ENCODE measurements around the gene CXXC5. TPM values are rescaled to one million over a fixed set of nuclear protein-coding genes. Genes with fewer than 3 reads are reported as not detected.

Gene CXXC5
- total RNA-seq, 2 experiments from 2014 or later: 1.3 to 2.0 TPM

DNA sequence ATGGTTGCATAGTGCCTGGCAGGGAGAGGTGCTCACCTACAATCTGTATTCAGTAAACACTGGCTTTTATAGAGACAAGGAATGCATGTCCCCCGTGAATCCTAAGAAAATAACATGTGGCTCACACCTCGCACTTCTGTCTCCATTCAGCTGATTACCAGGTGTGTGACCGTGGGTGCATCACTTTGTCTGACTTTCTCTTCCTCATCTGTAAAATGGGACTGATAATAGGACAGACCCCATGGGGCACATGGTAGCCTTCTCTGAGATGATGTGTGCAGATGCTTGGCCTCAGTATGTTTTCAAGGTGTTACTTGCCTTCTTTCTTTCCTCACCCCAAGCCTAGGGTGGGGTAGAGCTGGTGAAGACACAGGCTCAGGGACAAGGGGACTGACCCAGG is 6.3 kb downstream of the CXXC5 start:
- H3K4me3 Mint-ChIP-seq: no peak overlapping the region
- H3K27me3 Mint-ChIP-seq: peaks cover 57% of the 10 kb centered on the region
- H3K27ac Mint-ChIP-seq: no peak overlapping the region
- H3K36me3 Mint-ChIP-seq: no peaks in the 10 kb centered on the region
- no peak for DNase-seq
- H3K9me3 Mint-ChIP-seq: no peaks in the 10 kb centered on the region
- H3K4me1 Mint-ChIP-seq: peaks cover 52% of the 10 kb centered on the region

DNA sequence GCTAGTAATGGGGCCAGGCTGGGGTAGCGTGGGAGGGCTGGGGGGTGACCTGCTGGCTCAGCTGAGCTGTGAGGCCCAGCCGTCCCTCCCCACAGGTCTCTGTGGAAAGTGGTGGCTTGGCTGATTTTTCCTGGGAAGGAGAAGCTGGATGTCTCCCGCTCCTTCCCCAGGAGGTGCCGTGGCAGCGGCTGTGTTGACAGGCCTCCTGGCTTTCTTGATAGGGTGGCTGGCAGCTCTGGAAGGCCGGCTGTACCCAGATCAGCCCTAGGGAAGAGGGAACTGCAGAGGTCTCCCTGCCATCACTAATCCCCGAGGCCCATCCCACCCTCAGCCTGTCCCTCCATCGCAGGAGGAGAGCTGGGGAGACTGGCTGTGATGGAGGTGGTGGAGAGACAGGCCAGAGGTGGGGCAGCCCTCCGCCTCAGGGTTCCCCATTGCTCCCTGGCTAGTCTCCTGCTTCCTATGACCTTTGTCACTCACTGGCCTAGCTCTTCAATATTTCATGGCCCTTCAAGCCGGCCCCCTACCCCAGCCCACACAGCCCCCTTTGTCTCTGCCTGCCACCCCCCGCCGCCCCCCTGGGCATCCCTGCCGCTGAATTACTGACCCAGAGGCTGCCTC is 6.8 kb downstream of the CXXC5 start:
- no peak for DNase-seq
- peaks cover 52% of the 10 kb centered on the region for H3K27me3 Mint-ChIP-seq
- no peaks in the 10 kb centered on the region for H3K9me3 Mint-ChIP-seq
- H3K4me1 Mint-ChIP-seq: peaks cover 46% of the 10 kb centered on the region
- no peak overlapping the region for H3K4me3 Mint-ChIP-seq
- no peaks in the 10 kb centered on the region for H3K36me3 Mint-ChIP-seq
- H3K27ac Mint-ChIP-seq: no peak overlapping the region

DNA sequence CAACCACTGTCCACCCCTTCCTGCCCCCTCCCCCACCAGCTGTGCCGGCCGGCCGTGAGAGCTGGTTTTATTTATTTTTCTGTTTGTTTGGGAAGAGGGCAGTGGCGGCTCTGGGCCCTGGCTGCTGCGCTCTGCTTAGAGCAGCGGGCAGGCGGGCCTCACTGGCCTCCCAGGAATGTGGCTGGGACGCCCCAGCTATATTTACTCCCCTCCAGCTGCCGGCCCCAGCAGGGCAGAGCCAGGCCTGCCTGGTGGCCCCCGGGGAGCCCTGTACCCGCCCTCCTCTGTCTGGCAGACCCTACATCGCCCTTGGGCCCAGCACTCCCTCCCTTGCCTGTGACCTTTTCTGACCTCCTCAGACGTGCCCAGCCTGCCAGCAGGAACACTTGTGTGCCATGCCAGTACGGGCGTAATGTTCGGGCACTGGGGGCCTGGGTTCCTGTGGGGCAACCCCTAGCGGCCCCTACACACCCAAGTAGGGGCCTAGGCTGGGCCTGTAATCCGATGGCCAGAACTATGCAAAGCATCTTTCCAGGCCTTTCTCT is 7.7 kb downstream of the CXXC5 start:
- no peaks in the 10 kb centered on the region for H3K36me3 Mint-ChIP-seq

DNA sequence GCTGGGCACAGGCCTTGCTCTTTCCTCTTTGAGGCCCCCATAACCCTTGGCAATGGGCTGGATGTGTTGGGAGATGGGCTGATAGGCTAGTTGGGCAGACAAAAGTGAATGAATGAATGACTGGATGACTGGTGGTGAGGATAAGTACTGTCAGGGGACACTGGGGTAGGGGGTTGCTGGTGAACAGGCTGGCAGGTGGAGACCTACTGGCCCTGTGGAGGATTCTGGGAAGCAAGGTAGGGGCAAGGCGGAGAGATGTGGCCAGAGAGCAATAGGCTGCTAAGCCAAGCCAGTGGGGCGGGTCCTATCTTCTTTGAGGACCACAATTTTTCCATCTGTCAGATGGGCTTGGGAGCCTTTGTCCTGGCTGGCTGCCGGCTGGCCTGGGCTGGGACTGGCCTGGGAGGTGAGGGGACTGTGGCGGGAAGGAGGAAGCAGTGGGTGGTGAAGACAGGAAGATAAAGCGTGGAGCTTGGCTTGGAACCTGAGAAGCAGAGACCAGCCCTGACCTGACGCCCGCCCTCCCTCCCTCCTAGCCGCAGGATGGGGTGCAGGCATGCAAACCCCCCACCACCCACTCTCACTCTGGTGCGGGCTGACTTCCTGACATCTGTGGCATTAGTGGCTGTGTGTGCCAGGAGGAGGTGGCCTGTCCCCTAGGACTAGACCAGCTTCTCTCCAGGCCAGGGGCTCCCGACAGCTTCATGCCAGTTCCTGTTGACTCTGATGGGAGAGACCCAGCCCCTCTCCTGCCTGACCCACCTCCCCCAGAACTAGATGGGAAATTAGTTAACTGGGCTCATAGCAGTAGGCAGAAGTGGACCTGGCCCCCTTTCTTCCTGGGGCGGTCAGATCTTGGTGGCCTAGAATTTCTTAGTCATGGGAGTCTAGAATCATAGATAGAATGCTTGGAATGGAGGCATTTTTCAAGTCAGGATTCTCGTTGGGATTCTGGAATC is 9.5 kb downstream of the CXXC5 start:
- Mint-ChIP-seq H3K4me1 (peaks cover 29% of the 10 kb centered on the region), H3K4me3 (no peak overlapping the region), H3K9me3 (no peaks in the 10 kb centered on the region), H3K36me3 (no peaks in the 10 kb centered on the region), H3K27ac (no peak overlapping the region), H3K27me3 (peaks cover 26% of the 10 kb centered on the region)
- no peak for DNase-seq

More for the DNA sequence above, 7.7 kb downstream of the CXXC5 start:
- H3K27ac Mint-ChIP-seq: no peak overlapping the region
- no peak for DNase-seq
- H3K4me3 Mint-ChIP-seq: no peak overlapping the region
- H3K4me1 Mint-ChIP-seq: peaks cover 41% of the 10 kb centered on the region
- peaks cover 44% of the 10 kb centered on the region for H3K27me3 Mint-ChIP-seq
- H3K9me3 Mint-ChIP-seq: no peaks in the 10 kb centered on the region

DNA sequence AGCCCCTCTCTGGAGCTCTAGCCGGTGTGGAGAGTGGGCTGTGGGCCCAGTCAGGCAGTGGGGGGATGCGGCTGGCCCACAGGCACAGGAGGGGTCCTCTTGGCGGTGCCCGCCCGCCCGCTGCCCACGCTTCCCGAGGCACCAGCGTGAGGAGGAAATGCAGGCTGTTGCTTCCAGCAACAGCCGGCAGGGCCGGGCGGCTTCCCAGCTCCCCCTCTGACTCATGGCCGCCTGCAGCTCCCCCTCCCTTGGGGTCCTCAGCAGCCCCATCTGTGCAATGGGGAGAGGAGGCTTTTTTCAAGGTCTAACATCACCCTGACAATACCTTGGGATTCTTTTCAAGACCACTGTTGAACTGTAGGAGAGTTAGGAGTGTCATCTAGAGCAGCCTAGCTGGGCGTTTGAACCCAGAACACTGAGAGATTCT is 10.4 kb downstream of the CXXC5 start:
- no peak for DNase-seq
- Mint-ChIP-seq H3K4me3 (no peak overlapping the region), H3K27ac (no peak overlapping the region), H3K4me1 (peaks cover 28% of the 10 kb centered on the region), H3K27me3 (peaks cover 18% of the 10 kb centered on the region), H3K36me3 (no peaks in the 10 kb centered on the region), H3K9me3 (no peaks in the 10 kb centered on the region)

DNA sequence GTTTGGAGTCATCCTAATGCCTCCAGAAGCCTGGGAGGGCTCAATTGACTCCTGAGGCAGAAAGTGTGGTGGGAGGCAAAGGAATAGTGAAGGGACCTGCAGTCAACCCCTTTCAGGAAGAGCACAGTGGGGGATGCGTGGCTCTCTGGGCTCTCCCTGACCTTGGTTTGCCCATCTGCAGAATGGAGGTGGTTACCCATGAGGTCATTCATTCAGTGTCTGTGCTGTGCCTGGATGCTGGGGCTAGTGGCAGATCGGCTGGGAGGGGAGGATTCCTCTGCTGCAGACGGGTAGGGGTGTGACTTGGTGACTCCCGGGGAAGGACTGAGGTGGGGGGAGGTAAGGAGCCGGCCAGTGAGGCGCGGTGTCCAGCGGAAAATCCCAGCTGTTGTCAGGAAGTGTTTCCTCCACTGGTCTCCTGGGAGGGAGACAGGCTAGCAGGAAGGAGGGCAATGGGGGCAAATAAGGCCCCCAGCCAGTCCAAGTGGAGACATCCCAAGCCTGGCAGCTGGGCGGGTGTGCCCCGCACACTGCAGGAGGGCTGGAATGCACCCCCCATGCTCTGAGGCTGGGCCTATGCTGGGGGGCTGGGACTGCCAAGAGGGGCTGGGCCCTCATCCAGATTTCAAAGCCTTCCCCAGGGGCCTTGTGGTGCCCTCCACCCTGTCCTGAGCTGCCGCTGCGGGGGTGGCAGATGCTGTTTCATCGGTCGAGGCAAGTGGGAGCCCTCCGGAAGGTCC is 10.9 kb downstream of the CXXC5 start:
- Mint-ChIP-seq H3K4me1 (peaks cover 26% of the 10 kb centered on the region), H3K27me3 (peaks cover 12% of the 10 kb centered on the region), H3K9me3 (no peaks in the 10 kb centered on the region), H3K27ac (no peak overlapping the region), H3K4me3 (no peak overlapping the region), H3K36me3 (no peaks in the 10 kb centered on the region)
- no peak for DNase-seq

DNA sequence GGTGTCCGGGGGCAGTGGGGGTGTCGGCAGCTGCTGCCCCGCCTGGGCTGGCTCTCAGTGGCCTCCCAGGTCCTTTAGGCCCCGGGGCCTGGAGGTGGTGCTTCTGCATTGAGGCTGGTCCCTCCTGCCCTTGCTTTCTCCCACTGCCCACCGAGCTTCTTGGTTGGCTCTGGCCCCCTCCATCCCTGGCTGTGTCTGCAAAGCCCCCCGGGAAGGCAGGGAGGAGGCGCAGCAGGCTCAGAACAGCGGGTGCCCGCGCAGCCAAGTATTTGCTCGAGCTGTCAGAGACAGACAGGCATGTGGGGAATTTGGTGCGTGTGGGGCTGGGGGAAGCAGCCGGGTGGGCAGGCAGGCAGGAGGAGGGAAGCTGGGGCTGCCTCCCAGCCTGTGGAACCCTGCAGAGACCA is 11.5 kb downstream of the CXXC5 start:
- Mint-ChIP-seq H3K4me3 (no peak overlapping the region), H3K27ac (no peak overlapping the region), H3K4me1 (peaks cover 32% of the 10 kb centered on the region), H3K36me3 (no peaks in the 10 kb centered on the region), H3K9me3 (no peaks in the 10 kb centered on the region), H3K27me3 (peaks cover 8% of the 10 kb centered on the region)
- DNase-seq: no peak

DNA sequence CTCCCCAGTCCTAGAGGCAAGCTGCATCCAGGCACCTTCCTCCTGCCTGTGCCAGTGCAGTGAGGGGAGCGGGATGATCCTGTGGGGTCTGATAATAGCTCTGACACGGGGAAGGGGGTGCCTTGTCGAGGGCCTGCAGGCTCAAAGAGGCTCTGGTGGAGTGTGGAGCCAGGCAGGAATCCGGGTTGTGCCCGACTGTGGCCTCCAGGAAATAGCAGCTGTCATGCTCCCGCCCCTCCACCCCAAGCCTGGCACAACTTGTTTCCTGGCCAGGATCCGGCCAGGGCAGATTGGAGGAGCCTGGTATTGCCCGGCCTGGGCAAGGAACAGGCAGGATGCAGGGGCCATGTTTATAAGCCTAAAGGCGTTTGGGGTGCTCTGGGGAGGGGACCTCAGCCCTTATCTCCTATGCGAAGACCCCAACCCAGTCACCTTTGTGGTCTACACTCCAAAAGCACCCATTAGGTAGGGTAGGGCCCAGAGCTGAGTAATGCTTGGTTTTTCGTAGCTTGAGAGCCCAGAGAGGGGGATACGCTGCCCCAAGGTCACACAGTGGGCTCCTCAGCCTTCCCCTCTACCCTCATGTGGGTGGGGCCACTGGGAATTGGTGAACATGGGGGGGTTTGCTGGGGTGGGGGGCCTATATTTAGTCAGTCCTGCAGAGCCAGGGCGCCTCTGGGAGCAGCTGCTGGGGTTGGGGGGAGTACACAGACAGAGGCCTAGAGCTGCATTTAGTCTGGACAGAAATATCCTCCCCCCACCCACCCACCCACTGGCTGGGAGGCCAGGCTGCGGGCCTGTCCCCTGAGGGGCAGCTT is 12.2 kb downstream of the CXXC5 start:
- Mint-ChIP-seq H3K9me3 (no peaks in the 10 kb centered on the region), H3K27ac (no peak overlapping the region), H3K4me3 (no peak overlapping the region), H3K36me3 (no peaks in the 10 kb centered on the region), H3K27me3 (peaks cover 6% of the 10 kb centered on the region), H3K4me1 (peaks cover 32% of the 10 kb centered on the region)
- DNase-seq: no peak

DNA sequence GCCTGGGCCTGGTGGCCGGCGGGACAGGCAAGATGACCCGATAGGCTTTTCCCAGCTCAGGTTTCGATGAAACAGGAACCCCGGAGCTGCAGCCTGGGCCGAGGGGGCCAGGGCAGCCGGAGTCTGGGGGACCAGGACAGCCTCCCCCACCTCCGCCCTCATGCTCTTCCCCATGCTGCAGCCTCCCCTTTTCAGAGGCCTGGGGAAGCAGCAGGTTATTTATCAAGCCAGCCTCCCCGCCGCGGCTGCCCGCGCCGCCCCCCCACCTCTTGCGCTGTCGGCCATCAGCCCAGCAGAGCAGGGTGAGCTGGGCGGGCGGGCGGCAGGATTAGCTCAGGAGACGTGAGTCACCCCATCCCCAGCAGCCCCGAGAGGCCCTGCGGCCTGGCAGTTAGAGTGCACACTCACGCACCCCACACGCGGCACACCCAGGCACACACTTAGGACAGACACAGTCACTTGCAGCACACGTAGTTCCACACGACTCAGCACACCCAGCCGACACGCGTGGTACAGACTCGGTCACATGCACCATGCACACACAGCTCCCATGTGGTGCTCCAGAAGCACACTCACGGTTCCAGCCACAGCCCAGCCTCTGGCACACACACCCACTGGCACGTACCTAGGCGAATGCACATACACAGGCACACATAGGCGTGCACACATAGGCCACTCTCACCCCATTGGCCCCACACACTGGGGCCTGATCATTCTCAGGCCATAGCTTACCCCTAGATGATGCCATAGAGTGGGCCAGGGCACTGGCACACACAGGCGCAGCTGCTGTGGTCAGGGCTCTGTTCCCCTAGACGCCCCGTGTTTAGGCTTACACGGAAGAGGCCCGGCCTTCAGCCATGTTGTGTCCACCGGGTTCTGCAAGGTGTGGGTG is 13.0 kb downstream of the CXXC5 start:
- Mint-ChIP-seq H3K27ac (no peak overlapping the region), H3K9me3 (no peaks in the 10 kb centered on the region), H3K36me3 (no peaks in the 10 kb centered on the region), H3K27me3 (peaks cover 3% of the 10 kb centered on the region), H3K4me1 (peaks cover 31% of the 10 kb centered on the region), H3K4me3 (no peak overlapping the region)
- no peak for DNase-seq

DNA sequence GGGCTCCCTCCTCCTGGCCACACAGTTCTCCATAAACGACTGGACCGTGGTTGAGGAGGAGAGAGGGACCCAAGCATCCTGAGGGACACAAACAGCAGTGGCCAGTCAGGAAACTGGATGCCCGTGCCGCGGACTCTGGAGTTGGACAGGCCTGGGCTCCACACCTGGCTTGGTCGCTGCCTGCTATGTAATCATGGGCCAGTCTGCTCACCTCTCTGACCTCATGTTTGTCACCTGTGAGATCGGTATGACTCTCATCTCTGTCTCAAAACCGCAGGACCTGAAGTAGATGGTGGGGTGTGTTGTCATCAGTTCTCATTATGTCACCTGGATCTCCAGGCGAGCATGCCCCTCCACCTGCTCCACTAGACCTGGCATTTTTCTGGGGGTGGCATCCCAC is 14.5 kb downstream of the CXXC5 start:
- peaks cover 39% of the 10 kb centered on the region for H3K4me1 Mint-ChIP-seq
- H3K36me3 Mint-ChIP-seq: no peaks in the 10 kb centered on the region
- peaks cover 3% of the 10 kb centered on the region for H3K27me3 Mint-ChIP-seq
- no peak for DNase-seq
- H3K27ac Mint-ChIP-seq: no peak overlapping the region
- H3K4me3 Mint-ChIP-seq: no peak overlapping the region
- H3K9me3 Mint-ChIP-seq: no peaks in the 10 kb centered on the region

DNA sequence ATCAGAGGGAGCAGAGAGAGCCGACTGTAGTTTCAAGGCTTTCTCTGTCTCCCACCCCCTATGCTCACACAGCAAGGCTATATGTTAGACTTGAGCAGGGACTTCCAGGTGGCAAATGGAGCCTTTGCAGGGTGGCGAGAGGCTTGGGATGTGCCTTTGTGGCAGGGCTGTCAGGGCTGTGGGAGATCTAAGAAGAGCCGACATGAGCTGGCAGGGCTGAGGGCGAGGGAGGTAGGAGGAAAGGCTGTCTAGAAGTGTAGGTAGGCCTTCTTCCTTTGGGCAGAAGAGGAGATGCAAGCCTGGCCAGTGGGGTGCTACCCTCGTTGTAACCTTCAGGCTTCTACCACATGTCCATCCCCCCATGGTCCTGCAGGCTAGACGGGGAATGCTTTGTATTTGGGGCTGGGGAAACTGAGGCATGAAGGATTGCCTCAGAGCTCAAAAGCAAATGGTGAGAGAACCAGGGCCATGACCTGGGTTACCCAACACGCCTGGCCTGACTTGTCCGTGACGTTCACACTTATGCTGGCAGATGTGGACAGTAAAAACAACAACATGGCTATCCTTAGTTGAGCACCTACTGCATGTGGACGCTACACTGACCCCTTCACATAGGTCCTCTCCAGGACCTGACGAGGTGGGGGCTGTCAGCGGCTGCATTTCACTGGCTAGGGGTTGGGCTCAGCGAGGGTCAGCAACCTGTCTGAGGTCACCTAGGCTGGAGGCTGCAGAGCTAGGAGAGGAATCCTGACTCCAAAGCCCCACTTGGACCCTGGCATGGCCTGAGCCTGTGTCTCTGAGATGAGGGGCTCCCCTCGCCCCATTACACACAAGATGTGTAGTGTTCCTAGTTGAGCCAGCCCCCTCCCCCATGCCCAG is 15.3 kb downstream of the CXXC5 start:
- Mint-ChIP-seq H3K27ac (no peak overlapping the region), H3K4me1 (peaks cover 37% of the 10 kb centered on the region), H3K4me3 (no peak overlapping the region), H3K9me3 (no peaks in the 10 kb centered on the region), H3K27me3 (no peaks in the 10 kb centered on the region), H3K36me3 (no peaks in the 10 kb centered on the region)
- no peak for DNase-seq

DNA sequence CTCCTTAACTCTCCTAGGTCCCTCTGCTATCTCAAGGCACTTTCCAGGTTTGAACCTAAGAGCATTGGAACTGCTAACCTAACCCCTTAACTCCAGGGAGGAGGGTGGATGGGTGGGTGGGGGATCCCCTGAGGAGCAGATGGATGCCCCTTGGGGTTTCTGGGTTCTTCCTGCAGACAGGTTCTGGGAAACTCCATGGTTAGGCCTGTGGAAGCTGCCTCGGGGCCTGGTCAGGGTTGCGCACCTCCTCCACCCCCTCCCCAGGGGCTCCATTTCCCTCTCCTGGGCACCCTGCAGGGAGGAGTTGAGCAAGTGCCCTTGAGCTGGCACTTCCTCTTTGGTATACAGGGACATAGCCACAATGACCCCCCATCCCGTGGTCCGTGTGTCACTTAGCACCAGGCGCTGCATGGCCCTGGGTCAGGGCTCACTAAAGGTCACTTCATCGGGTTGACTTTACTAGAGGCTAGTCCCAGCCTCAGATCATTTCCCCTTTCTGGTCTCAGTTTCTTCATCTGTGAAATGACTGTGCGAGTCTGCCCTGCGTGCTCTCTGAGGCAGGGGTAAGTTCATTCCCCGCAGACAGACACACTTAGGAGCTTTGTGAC is 16.0 kb downstream of the CXXC5 start:
- Mint-ChIP-seq H3K36me3 (no peaks in the 10 kb centered on the region), H3K27me3 (no peaks in the 10 kb centered on the region), H3K9me3 (no peaks in the 10 kb centered on the region), H3K4me3 (no peak overlapping the region), H3K4me1 (peaks cover 38% of the 10 kb centered on the region), H3K27ac (no peak overlapping the region)
- no peak for DNase-seq
